Right forelimb (tissue), 1 donor: Measurements from ENCODE around the gene PAM16.
"Not testable (repeated sequence)": the region's sequence is repeated elsewhere in the genome, so short reads cannot be mapped to it uniquely, and the experiment has no call there.

Experiments
- DNase-seq: peaks from one replicate; pipeline ENCODE4 v3.0.0-alpha.2; 2018

The PAM16 gene

DNA sequence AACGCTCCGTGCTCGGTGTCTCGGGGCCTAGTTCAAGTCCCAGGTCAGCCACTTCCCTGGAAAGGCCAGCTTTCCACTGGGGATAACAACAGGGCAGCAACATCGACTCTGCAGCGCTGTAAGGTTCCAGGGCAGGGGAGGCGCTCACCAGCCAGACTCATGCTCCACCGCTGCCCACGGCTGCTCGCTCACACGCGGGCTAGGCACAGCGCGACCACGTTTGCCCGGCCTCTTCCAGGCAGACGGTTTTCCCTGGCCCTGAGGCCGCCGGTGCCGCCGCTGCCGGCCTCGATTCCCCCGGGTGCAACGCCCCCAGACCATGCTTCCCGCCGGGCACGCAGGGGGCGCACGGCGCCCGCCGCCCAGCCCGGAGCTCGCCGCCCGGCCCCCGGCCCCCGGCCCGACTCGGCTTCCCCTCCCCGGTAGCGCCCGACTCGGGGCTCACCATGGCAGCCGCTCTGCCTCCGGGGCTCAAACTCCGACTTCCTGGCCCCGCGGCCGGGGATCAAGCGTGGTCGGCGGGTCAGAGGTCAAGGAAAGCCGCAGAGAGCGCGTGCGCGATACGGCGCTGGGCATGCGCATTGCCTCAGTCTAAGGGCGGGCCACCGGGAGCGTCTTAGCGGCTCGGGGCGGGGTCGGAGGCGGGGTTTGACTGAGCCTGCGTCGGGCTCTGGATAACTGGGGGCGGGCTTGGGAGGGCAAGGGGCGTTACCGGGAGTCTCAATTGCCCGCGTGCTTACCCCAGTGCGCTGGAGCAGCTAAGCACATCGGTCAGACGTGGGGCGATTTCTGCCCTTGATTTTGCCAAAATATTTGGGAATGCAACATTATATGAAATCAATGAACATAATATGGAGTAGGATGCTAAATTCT is at the start of gene PAM16:
Gene PAM16 (minus strand): TSS at position 535 of the 873 bp plus-strand sequence. CDS start 87 bp downstream, at position 448.
- DNase-seq, result peak; percentile 98

DNA sequence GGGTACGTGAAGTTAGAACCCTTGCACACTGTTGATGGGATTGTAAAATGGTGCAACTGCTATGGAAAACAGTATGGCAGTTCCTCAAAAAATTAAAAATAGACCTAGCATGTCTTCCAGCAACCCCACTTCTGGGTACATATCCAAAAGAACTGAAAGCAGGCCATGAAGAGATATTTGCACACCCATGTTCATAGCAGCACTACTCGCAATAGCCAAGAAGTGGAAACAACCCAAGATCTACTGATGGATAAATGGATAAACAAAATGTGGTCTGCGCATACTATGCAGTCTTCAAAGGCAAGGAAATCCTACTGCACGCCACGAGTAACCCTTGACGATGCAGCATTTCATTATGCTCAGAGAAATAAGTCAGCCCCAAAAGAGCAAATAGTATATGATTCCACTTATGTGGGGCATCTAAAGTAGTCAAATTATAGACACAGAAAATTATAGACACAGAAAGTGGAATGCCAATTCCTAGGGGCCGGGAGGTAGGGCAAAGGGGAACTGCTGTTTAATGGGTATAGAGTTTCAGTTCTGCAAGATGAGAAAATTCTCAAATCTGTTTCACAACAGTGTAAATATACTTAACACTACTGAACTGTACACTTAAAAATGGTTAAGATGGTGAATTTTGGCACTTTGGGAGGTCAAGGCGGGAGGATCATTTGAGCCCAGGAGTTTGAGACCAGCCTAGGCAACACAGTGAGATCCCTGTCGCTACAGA is 48.0 kb upstream of the PAM16 start:
- no peak for DNase-seq

DNA sequence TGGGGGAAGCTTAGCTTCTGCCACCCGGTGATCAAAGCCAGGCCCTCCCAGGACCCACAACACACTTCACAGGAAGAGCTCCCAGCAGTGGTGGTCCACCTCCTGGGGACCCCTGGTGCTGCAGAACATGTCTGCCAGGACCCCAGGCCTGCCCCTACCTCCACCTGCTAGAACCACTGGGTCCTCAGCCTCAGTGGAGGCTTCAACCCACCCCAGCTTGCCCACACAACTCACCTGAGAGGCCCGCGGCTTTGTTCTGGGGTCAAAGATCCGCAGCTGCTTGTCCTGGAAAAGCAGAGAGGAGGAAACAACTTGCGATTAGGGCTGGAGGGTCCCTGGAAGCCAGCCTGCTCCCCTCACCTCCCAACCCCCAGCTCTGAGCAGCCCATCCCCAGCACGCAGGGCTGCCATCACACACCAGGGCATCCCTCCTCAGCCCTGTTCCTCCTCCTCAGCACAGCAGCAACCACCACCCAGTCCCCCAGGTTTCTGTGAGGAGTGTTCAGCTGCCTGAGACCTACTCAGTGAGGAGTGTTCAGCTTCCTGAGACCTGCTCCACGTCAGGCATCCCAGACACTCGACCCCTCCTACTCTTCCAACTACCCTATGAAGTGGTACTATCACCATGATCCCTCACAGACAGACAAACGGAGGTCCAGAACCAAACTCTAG is 44.1 kb upstream of the PAM16 start:
- DNase-seq, result peak; percentile 32

DNA sequence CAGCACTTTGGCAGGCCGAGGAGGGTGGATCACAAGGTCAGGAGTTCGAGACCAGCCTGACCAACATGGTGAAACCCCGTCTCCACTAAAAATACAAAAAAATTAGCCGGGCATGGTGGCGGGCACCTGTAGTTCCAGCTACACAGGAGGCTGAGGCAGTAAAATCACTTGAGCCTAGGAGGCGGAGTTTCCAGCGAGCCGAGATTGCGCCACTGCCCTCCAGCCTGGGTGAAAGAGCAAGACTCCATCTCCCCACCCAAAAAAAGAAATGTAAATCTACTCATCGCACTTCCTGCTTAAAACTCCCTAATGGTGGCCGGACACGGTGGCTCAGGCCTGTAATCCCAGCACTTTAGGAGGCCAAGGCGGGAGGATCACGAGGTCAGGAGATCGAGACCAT is 42.7 kb upstream of the PAM16 start:
- DNase-seq, result not testable (repeated sequence)

DNA sequence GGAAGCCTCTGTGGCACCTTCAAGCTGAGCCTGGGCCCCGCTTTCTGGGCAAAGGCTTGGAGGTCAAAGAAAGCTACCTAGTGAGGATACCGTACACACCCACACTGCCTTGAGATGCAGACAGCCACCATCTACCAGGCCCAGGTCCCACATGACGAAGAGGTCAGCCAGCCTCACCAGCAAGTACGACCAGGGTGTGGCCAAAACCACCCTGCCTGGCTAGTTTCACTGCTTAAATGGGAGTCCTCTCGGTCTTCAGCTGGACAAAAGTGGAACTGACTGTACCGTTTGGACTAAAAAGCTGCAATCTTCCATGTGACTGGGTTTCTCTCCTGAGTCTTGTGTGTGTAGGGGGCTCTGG is 42.1 kb upstream of the PAM16 start:
- no peak for DNase-seq

DNA sequence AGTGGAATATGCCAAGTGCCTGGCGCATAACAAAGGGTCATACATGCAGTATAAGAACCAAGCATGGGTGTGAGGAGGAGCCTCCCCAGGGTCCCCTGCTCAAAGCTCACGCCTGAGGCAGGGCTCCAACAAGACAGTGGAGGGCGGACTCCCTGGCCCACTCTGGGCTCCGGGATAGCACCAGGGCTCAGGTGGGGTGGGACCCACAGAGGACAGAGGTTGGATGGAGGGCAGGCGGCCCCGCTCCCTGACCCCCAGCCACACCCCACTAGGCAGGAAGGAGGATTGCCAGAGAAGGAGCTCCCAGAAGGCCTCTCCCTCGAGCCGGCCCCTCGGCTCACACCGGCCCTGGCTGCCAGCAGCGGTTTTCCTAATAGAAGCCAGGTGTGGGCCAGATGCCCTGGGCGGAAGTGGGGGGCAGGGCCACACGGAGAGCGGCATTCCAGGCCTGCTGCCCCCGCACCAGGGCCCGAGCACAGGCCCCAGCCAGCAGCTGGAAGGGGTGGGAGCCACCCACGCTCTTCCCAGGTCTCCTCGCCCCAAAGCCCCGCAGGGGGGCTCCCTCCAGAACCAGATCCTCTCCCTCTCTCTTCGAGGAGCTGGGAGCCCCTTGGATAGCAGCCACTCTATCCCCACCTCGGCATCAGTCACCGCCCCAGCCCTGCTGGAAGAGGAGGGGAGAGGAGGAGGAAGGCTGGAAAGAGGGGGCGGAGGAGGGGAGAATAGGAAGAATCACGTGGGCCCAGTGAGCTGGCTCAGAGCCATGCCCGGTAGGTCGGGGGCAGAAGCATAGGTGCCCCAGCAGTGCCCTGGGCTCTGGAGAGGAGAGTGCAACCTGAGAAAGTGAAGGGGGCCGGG is 41.5 kb upstream of the PAM16 start:
- DNase-seq, result peak; percentile 90

DNA sequence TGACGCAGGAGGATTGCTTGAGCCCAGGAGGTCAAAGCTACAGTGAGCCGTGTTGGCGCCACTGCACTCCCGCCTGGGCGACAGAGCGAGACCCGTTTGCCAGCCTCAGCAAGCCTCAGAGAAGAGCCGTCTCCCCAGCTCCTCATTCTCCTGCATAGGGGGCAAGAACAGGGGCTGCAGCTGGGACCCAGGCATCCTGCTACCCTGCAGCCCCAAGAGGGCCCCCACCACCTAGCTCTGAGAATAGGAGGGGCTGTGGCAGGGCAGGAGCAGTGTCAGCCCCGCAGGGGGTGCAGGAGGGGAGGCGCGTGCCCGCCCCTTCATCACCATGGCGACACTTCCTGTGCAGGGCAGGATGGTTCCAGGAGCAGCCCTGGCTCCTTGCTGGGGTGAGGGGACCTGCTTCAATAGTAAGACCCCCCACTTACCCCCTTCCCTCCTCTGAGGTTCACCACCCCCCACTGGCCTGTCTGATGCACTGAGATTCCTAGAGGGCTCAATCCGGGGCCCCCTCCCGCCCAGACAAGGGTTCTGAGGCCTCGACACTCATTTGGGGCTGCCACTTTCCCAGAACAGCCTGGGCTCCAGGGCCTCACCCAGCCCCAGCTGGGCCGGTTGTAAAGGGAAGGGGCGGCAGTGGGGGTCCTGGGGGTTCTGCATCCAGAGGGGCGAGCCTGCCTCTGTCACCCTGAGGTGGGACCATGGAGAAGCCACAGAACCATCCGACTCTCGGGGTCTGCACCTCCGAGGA is 40.7 kb upstream of the PAM16 start:
- peak; percentile 52 for DNase-seq

DNA sequence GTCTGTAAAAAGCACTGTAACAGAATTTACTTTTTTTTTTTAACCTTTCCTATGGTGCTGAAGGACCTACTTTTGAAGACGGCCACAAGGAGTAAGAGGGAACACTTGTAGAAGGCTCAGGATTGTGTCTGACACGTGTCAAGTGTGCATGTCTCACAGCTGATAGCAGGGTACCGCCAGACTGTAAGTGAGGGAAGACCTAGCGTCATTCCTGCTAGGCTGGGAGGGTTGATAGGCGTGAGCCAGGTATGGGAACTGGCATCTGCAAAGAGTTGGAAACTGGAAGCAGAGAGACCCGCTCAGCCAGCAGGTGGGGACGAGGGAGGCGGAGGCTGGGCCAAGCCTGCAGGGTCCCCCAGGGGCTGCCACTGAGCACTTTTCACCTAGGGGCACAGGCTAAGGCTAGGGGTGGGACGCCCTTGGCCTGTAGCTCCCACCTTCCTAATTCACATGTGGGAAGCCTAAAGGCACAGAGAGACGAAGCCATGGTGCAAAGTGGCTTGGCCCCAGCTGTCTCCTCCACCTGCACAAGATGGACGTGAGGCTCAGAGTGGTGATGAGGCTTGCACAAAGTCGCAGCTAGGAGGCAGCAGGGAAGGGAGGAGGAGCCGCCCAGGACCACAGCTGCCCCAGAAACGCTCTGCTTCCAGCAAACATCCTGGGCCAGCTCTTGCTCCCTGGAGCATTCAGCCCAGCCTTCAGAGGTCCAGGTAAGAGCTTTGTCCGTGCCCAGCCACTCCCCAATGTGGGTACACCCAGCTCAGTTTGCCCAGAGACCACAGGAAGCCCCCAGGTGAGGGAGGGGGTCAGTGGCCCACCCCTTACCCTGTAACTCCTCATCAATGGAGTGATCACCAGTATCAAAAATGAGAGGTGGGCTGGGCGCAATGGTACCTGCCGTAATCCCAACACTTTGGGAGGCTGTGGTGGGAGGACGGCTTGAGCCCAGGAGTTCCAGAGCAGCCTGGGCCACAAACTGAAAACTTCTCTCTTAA is 39.4 kb upstream of the PAM16 start:
- no peak for DNase-seq

DNA sequence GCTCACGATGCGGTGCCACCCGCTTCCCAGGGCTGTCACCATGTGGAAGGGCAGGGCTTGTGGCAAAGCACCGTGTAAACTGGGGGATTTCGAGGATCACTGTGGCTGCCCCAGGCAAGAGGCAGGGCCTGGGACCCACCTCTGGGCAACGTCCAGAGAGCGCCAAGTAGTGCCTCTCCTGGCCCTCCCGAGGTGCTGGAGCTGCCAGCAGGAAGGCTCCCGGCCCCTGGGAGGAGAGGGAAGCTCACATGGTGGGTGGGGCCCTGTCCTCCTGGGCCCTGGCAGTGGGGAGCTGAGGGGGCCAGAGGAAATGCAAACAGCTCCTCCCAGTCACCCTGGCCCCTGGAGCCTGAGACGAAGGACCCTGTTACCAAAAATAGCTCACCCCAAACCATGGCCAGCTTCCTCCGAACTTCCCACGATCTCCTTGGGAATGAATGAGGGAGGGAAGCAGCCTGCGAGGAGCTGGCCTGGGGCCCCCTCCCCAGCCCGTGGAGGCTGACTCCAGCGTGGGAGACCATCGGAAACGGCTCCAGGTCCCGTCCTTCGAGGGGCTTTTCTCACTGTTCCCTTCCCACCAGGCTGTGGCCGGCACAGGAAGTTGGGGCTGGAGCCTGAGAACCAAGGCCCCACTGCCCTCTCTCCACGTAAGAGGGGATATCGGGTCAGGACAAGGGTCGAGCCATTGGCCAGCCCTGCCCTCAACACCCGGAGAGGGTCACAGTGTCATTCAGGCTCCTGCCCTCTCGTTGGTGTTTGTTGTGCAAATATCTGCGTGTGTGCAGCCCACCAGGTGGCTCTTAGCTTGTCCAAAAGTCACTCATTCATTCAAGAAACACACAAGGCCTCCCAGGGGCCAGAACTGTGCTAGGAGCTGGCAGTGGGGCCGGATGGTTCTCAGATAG is 38.2 kb upstream of the PAM16 start:
- DNase-seq, result peak; percentile 49

DNA sequence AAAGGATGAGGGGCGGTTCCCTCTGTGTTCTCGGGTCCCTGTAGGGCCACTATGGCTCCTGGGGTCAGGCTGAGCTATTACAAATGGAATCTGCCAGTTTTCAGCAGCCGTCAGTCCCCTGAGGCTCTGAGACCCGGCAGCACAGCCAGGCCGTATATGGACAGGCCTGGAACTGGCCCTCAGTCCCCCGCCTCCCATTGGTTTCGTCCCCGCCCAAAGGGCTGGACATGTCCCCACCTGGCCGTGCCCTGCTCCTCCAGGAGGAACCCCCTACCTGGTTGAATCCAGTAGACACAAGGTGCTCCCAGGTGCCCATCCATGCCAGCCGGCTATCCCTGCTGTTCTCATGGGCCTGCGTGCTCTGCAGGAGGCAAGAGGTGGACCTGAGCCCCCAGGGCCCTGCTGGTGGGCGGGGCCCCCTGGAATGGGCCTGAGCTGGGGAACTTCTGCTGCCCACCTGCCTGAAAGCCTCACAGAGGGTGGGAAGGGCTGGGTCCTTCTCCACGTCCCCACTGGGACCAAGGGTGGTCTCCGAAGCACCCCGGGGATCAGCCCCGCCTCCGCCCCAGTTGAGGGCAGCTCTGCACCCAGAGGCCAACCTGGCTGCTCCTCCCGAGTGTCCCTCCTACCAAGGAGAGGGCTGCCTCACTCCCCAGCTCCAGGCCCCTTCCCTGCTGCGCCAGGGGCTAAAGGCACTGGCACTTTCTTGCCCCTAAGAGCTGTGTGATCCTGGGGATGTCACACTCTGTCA is 37.3 kb upstream of the PAM16 start:
- DNase-seq, result peak; percentile 45

DNA sequence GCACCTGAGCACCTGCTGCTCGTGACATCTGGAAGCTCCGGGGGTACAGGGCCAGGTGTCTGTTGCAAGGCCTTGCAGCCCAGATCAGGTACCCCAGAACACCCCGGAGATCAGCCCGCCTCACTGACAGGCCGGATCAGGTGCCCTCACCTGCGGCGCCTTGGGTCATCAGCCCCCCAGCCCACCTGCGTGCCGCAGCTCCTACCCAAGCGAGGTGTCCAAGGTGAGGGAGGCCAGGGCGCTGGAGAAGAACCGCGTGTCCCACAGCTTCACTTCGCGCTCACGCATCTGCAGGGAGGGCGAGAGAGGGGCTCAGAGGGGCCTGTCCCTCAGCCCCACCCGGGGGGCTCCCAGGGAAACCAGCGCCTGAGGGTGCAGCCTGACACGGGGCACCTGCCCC is 36.7 kb upstream of the PAM16 start:
- no peak for DNase-seq

DNA sequence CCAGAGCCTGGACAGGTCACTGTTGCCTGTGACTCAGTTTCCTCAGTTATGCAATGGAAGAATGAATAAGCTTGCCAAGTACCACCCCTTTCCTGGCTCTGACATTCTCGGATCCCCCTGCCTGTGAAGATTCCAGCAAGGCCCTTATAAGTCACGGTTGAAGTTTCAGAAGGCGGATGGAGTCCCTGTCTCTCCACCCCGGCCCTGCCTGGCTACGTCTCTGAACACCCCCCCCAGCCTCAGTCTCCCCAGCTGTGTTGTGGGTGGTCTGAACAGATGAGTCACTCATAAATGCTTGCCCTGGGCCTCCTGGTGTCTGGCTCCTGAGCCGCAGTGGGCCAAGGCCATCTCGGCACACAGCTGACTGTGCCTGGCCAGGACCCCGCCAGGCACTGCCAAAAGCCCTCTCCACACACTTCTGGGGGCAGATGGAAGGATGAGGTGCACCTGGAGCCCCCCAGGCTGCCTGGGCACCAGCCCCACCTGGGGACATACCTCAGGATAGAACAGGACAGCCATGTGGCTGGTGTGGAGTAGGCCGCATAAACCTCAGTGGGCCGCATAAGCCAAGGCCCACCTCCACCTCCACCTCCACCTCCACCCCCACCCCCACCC is 35.9 kb upstream of the PAM16 start:
- peak; percentile 46 for DNase-seq

DNA sequence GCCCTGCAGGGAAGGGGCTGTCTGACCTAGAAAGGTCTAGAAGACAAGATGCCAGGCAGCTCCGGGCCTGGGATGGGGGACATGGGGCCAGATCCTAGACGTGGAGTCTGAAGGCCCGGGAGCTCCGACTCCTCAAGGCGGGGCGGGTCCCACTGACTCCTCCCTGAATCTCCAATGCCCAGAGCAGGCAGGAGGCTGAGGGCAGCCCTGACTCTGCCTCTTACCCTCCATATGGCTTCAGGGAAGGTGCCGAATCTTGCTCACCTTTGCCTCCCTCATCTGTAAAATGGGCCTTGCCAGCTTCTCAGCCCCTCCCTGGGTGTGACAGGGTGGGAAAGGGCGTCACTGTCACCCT is 35.3 kb upstream of the PAM16 start:
- peak; percentile 65 for DNase-seq

DNA sequence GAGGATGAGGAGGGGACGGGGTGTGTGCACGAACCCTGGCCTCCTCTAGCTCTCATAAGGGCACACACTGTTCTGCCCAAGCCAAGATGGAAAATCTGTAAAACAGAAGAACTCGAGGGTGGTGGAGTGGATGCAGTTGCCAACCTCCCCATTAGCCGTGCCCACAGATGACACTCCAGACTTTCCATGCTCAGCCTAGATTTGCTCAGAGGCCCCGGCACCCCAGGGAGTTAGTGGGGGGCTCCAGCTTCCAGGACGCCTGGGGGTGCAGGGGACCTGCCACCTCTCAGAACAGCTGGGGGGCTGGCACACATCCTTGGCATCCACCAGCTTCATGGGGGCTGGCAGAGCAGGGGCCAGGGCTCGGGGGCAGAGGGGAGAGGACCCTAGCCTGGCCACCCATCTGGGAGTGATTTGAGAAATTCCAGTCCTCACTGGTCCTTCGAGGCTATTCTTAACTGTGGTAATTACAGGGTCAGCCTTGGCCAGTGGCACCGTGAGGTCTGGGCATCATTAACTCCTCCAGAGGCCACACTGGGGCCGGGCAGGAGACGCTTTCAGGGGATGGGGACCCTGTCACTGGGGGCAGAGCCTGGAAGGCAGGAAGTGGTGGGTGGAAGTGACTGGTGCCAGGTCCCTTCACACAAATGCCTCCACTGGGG is 34.8 kb upstream of the PAM16 start:
- DNase-seq, result peak; percentile 76

DNA sequence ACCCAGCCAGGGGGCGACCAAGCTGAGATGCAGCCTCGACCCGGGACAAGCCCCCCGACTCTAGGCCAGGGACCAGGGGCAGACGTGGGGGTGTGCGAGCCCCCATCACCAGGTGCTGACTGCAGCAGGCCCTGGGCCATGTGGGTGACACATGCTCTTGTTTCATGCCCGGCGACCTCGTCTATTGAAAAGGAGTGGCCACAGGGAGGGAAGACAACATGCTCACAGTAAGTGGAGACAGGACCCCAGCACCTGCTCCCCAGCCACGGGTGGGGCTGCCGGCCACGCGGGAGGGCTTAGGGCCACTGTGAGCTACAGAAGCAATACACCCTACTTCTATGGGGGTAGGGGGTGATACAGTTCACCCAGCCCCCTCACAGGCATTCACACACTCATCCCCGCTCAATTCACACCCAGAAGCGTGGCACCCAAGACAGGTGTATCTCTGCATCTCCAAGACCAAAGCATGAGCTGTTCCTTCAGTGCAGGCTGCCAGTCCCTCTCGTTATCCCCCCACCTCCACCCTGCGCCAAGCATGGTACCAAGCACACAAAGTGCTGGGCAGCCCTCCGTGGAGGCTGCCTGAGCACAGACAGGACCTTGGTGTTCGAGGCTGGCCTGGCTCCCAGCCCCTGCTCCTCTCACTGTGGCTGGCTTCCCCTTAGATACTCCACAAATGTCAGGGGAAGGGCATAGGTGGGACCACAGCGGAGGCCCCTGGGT is 34.1 kb upstream of the PAM16 start:
- DNase-seq, result peak; percentile 50

DNA sequence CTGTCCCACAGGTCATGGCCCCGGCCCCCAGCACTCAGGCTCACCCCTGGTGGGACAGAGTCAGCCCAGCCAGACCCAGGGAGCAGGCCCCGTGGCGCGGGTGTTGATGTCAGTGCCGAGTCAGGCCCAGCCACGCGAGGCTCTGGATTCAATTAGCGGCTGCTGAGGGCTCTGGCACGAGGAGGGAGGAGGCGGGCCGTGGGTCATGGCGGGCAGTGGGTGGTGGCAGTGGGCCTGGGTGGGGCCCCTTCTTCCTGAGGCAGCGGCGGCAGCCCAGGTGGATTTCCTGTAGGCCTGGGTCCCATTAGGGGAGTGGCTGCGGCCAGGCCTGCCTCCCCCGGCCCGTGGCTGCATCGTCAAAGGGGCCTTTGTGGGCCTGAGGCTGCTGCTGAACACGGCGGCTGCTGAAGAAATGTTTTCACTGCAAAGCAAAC is 33.4 kb upstream of the PAM16 start:
- DNase-seq, result peak; percentile 84
